Measurements from ENCODE around the gene KRCC1.

DNA sequence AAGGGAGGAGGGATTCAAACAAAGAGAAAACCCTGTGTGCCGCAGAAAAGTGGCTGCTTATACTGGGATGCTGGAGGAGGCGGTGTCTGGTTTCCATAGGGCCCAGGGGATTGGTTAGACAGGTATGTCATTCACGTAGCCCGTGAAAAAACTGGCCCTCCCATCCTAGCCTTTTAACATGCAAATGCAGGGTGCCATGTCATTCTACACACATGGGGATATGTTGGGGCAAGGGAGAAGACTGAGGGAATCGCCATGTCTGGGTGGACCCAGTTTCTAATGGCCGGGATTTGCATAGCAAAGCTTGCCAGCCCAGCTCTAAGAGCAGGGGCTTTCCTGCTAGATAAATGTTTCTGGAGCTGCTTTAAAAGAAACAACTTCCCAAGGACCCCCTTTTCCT, 31.1 kb downstream of the KRCC1 start:
- TF ChIP-seq, protein P1, sequence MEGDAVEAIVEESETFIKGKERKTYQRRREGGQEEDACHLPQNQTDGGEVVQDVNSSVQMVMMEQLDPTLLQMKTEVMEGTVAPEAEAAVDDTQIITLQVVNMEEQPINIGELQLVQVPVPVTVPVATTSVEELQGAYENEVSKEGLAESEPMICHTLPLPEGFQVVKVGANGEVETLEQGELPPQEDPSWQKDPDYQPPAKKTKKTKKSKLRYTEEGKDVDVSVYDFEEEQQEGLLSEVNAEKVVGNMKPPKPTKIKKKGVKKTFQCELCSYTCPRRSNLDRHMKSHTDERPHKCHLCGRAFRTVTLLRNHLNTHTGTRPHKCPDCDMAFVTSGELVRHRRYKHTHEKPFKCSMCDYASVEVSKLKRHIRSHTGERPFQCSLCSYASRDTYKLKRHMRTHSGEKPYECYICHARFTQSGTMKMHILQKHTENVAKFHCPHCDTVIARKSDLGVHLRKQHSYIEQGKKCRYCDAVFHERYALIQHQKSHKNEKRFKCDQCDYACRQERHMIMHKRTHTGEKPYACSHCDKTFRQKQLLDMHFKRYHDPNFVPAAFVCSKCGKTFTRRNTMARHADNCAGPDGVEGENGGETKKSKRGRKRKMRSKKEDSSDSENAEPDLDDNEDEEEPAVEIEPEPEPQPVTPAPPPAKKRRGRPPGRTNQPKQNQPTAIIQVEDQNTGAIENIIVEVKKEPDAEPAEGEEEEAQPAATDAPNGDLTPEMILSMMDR (IDR thresholded peaks at IDR 0.05) = no peak
- no peak for TF ChIP-seq EZH2 (IDR thresholded peaks at IDR 0.05)
- no peak for TF ChIP-seq EZH2phosphoT487 (IDR thresholded peaks at IDR 0.05)
